K562 (cell line): ENCODE data around the gene PLEKHG4B. TPM values are rescaled to one million over a fixed set of nuclear protein-coding genes. Genes with fewer than 3 reads are reported as not detected.

ENCODE experiments used
- CTCFL ChIP-seq: IDR thresholded peaks from 2 replicates; pipeline ENCODE4 v1.6.1; 2011; ENCODE audit warnings: borderline replicate concordance, low read depth, mild to moderate bottlenecking, moderate library complexity, low read length; ENCODE audit not compliant: insufficient read depth, poor library complexity, severe bottlenecking
- ELF1 ChIP-seq: fragments of 200-800 bp; sonication (Bioruptor generic); IDR thresholded peaks from 2 replicates; pipeline ENCODE4 v1.6.1; 2016; ENCODE audit warnings: missing genetic modification characterization, missing compliant biosample characterization
- ELK1 ChIP-seq: sonication (generic); formaldehyde crosslinking; IDR thresholded peaks from 2 replicates; pipeline ENCODE4 v1.8.1; 2022; ENCODE audit warnings: missing genetic modification reagents
- HES1 ChIP-seq: fragments of 450-650 bp; IDR thresholded peaks from 2 replicates; pipeline ENCODE4 v1.6.1; 2016; ENCODE audit warnings: low read depth, mild to moderate bottlenecking, moderate library complexity
- IFI16 ChIP-seq: fragments of 250-450 bp; sonication (Bioruptor Pico); IDR thresholded peaks from 2 replicates; pipeline ENCODE4 v2.1.2; 2022; ENCODE audit warnings: mild to moderate bottlenecking, inconsistent platforms
- PHB2 ChIP-seq: fragments of 450-650 bp; IDR thresholded peaks from 2 replicates; pipeline ENCODE4 v1.6.1; 2017; ENCODE audit warnings: low read depth
- SOX6 ChIP-seq: fragments of 450-650 bp; IDR thresholded peaks from 2 replicates; pipeline ENCODE4 v1.6.1; 2014; ENCODE audit warnings: mild to moderate bottlenecking
- TGIF2 ChIP-seq: sonication (generic); formaldehyde crosslinking; IDR thresholded peaks from 2 replicates; pipeline ENCODE4 v1.8.1; 2022; ENCODE audit warnings: mild to moderate bottlenecking, missing genetic modification reagents, moderate library complexity
- ZNF134 ChIP-seq: fragments of 250-450 bp; sonication (Bioruptor Pico); conservative IDR thresholded peaks from 2 replicates; pipeline ENCODE4 v1.4.0; 2020
- ZNF347 ChIP-seq: fragments of 450-650 bp; formaldehyde crosslinking; IDR thresholded peaks from 2 replicates; pipeline ENCODE4 v1.4.0; 2020; ENCODE audit warnings: low read depth, mild to moderate bottlenecking, moderate library complexity
- ZNF75A ChIP-seq: fragments of 450-650 bp; formaldehyde crosslinking; IDR thresholded peaks from 2 replicates; pipeline ENCODE4 v1.4.0; 2020; ENCODE audit warnings: mild to moderate bottlenecking
- ZNF764 ChIP-seq: fragments of 250-450 bp; sonication (Bioruptor Pico); IDR thresholded peaks from 2 replicates; pipeline ENCODE4 v1.4.0; 2020; ENCODE audit warnings: low read depth, mild to moderate bottlenecking, moderate library complexity
- polyA plus RNA-seq, 8 experiments: library from polyadenylated mRNA; depleted of rRNA in 4 of 8; stranded (reverse) in 5 of 8; unstranded in 3 of 8; fragments of >200 nt; fragmentation: Nextera tagmentation in 2 of 8; fragmentation: Illumina TruSeq in 1 of 8; extraction: Ambion mirVana in 2 of 8; extraction: Trizol in 1 of 8; gene quantifications; 2 replicates each; pipeline versions ENCODE4 v1.2.1 to v1.2.3, GENCODE V29; 2011 to 2014; ENCODE audit warnings: inconsistent platforms in 1 of 8, missing spikeins in 1 of 8
- total RNA-seq, 7 experiments: library from RNA; depleted of rRNA in 6 of 7; stranded (reverse); fragments of >200 nt in 6 of 7; fragmentation: Illumina TruSeq in 2 of 7; extraction: Trizol in 2 of 7; gene quantifications; 2 replicates each; pipeline versions ENCODE4 v1.2.1 to v1.2.3, GENCODE V29; 2011 to 2021; ENCODE audit warnings: low replicate concordance in 1 of 7

PLEKHG4B gene
- total and polyA plus RNA-seq, 9 of the 15 experiments (the other 6 are each of a cell fraction or from before 2014, with no cell fraction given), result 0.02 TPM; not detected in 8

- TF ChIP-seq ELF1 (tag) (no peak), ZNF75A (CRISPR knock-in tag) (no peak), TGIF2 (CRISPR knock-in tag) (no peak), HES1 (no peak), PHB2 (no peak), SOX6 (no peak), ZNF134 (CRISPR knock-in tag) (no peak), IFI16 (CRISPR knock-in tag) (no peak), ZNF347 (CRISPR knock-in tag) (no peak), CTCFL (no peak), ELK1 (CRISPR knock-in tag) (no peak), ZNF764 (CRISPR knock-in tag) (no peak)
These were observed 69.8 kb downstream of the PLEKHG4B start (continued) for GRCh38 chr5:161803-162110.
